Keratinocyte (primary cell): ENCODE results near the gene MTUS2.

Experiments used
- CTCF ChIP-seq, 3 experiments: IDR thresholded peaks in 1 of 3; conservative IDR thresholded peaks in 1 of 3; optimal IDR thresholded peaks in 1 of 3; 2 replicates in 2 of 3; 3 replicates in 1 of 3; pipeline versions ENCODE3 to v1.5.1; 2011; ENCODE audit warnings: low read length in 3 of 3, mild to moderate bottlenecking in 3 of 3, moderate library complexity in 2 of 3, control low read depth in 1 of 3, inconsistent platforms in 1 of 3; ENCODE audit not compliant: insufficient read depth in 2 of 3; ENCODE audit errors: extremely low read depth in 1 of 3
- EZH2 ChIP-seq: IDR thresholded peaks from one replicate; pipeline ENCODE4 v1.6.1; 2012; ENCODE audit warnings: inconsistent platforms, mild to moderate bottlenecking, low read length, moderate library complexity

GRCh38 chr13:29077051-29077813, 257.1 kb downstream of the MTUS2 start:
- no peak for TF ChIP-seq CTCF (optimal IDR thresholded peaks at IDR 0.05 in 1 of 3, IDR thresholded peaks at IDR 0.05 in 1 of 3, conservative IDR thresholded peaks at IDR 0.05 in 1 of 3; ENCODE audit: extremely low read depth in 1 of 3, insufficient read depth in 2 of 3, low read length in 3 of 3)
- TF ChIP-seq EZH2: no peak
